HCT116 (cell line): ENCODE data around the gene FMO2. TPM values are rescaled to one million over a fixed set of nuclear protein-coding genes. Genes with fewer than 3 reads are reported as not detected.

Source experiments
- ATAC-seq: fragments of 200-7000 bp; cut with Tn5 transposase; 2 replicates; pipeline ENCODE4 v1.9.1; 2020; ENCODE audit warnings: mild to moderate bottlenecking, moderate library complexity
- BruUV-seq: library from RNA; stranded (reverse); fragments of 400-500 nt; replicated peaks from 2 replicates; lab custom pipeline; 2021; lab: Mats Ljungman, UMichigan
- CTCF ChIA-PET: fragments of 300-600 bp; sonication (Branson Sonifier 250); formaldehyde crosslinking; loops from one replicate; lab custom pipeline; 2021; ENCODE audit warnings: antibody characterized with exemption; lab: Charles Lee
- POLR2A ChIA-PET: fragments of 300-600, 350-600 bp; sonication (Branson Sonifier 250); formaldehyde crosslinking; loops from one replicate; lab custom pipeline; 2021; ENCODE audit warnings: antibody characterized with exemption; lab: Charles Lee
- RAD21 ChIA-PET, 2 experiments: fragments of 300-600 bp; sonication (Branson Sonifier 250); formaldehyde crosslinking; loops; one replicate each; lab custom pipeline; 2023; ENCODE audit warnings: low total read pairs in 2 of 2; ENCODE audit not compliant: uncharacterized antibody in 2 of 2, unreplicated experiment in 2 of 2, low non-redundant PET in 1 of 2; lab: Charles Lee
- DNase-seq: peaks from one replicate; pipeline ENCODE4 v3.0.0-alpha.2; 2010; ENCODE audit warnings: low read depth, low spot score
- H2AFZ ChIP-seq: fragments of 200-600 bp; shearing (Covaris generic), sonication (generic); 2 replicates; pipeline ENCODE4 v1.6.1; 2017; ENCODE audit warnings: low read depth, mixed run types, mixed read lengths, antibody characterized with exemption, low read length; ENCODE audit not compliant: poor library complexity, severe bottlenecking
- H3K27ac ChIP-seq: 2 replicates; pipeline ENCODE4 v1.5.1; 2012; ENCODE audit warnings: low read depth, low read length
- H3K27me3 ChIP-seq: fragments of 200-600 bp; sonication (generic); 2 replicates; pipeline ENCODE4 v1.6.1; 2016; ENCODE audit warnings: mixed run types, low read length, mixed read lengths; ENCODE audit not compliant: insufficient read depth
- H3K36me3 ChIP-seq, 2 experiments: fragments of 200-500 bp in 1 of 2; fragments of 200-600 bp in 1 of 2; sonication (Bioruptor generic) in 1 of 2; sonication (generic) in 1 of 2; 2 replicates each; pipeline versions ENCODE4 v1.5.1 to v1.6.1; 2014 to 2016; ENCODE audit warnings: low read length in 2 of 2, inconsistent platforms in 1 of 2, mixed read lengths in 1 of 2, mixed run types in 1 of 2; ENCODE audit not compliant: insufficient read depth in 2 of 2, control insufficient read depth in 1 of 2
- H3K4me1 ChIP-seq, 2 experiments: fragments of 200-600 bp in 1 of 2; sonication (generic) in 1 of 2; 2 replicates each; pipeline versions ENCODE4 v1.5.1 to v1.6.1; 2012 to 2017; ENCODE audit warnings: low read length in 2 of 2, inconsistent platforms in 1 of 2, mild to moderate bottlenecking in 1 of 2, mixed read lengths in 1 of 2, mixed run types in 1 of 2, moderate library complexity in 1 of 2; ENCODE audit not compliant: insufficient read depth in 2 of 2, control insufficient read depth in 1 of 2
- H3K4me2 ChIP-seq: fragments of 200-600 bp; sonication (generic); 2 replicates; pipeline ENCODE4 v1.6.1; 2017; ENCODE audit warnings: mixed run types, low read length, mixed read lengths
- H3K4me3 ChIP-seq, 2 experiments: fragments of 200-600 bp in 1 of 2; sonication (generic) in 1 of 2; replicated peaks in 1 of 2; 2 replicates each; pipeline ENCODE4 v1.5.1; 2011 to 2016; ENCODE audit warnings: low read length in 2 of 2, control low read depth in 1 of 2, low read depth in 1 of 2, mild to moderate bottlenecking in 1 of 2, mixed read lengths in 1 of 2, mixed run types in 1 of 2
- H3K79me2 ChIP-seq: fragments of 200-600 bp; sonication (generic); 2 replicates; pipeline ENCODE4 v1.6.1; 2017; ENCODE audit warnings: mild to moderate bottlenecking, mixed run types, low read length, moderate library complexity, mixed read lengths; ENCODE audit not compliant: insufficient read depth
- H3K9ac ChIP-seq: fragments of 200-600 bp; sonication (generic); 2 replicates; pipeline ENCODE4 v1.6.1; 2016; ENCODE audit warnings: low read length, mixed read lengths
- H3K9me2 ChIP-seq: fragments of 200-600 bp; sonication (generic), shearing (Covaris generic); 2 replicates; pipeline ENCODE4 v1.6.1; 2017; ENCODE audit warnings: mixed run types, mild to moderate bottlenecking, moderate library complexity; ENCODE audit not compliant: insufficient read depth
- H3K9me3 ChIP-seq, 2 experiments: fragments of 200-500 bp in 1 of 2; fragments of 200-600 bp in 1 of 2; sonication (Bioruptor generic) in 1 of 2; sonication (generic) in 1 of 2; 2 replicates each; pipeline ENCODE4 v1.6.1; 2014 to 2017; ENCODE audit warnings: low read length in 2 of 2, mixed read lengths in 2 of 2, inconsistent platforms in 1 of 2, low read depth in 1 of 2, mild to moderate bottlenecking in 1 of 2, mixed run types in 1 of 2, moderate library complexity in 1 of 2; ENCODE audit not compliant: control insufficient read depth in 1 of 2, insufficient read depth in 1 of 2
- H4K20me1 ChIP-seq: fragments of 200-600 bp; sonication (generic), shearing (Covaris generic); 2 replicates; pipeline ENCODE4 v1.6.1; 2017; ENCODE audit warnings: mixed run types, mild to moderate bottlenecking, moderate library complexity; ENCODE audit not compliant: insufficient read depth
- ATF3 ChIP-seq: IDR thresholded peaks from 2 replicates; pipeline ENCODE4 v1.6.1; 2012
- CBX3 ChIP-seq: IDR thresholded peaks from 2 replicates; pipeline ENCODE4 v1.6.1; 2012; ENCODE audit warnings: low read depth
- CTCF ChIP-seq, 3 experiments: fragments of 200-600 bp in 1 of 3; sonication (generic) in 1 of 3; IDR thresholded peaks in 2 of 3; conservative IDR thresholded peaks in 1 of 3; 2 replicates each; pipeline ENCODE4 v1.5.1; 2012 to 2017; ENCODE audit warnings: low read depth in 2 of 3, low read length in 2 of 3, antibody characterized with exemption in 1 of 3, borderline replicate concordance in 1 of 3, control low read depth in 1 of 3, mild to moderate bottlenecking in 1 of 3, mixed read lengths in 1 of 3, mixed run types in 1 of 3, moderate library complexity in 1 of 3; ENCODE audit not compliant: insufficient read depth in 1 of 3
- EGR1 ChIP-seq: IDR thresholded peaks from 2 replicates; pipeline ENCODE4 v1.6.1; 2012; ENCODE audit warnings: low read depth
- ELF1 ChIP-seq: IDR thresholded peaks from 2 replicates; pipeline ENCODE4 v1.6.1; 2012; ENCODE audit warnings: low read depth, borderline replicate concordance
- EZH2 ChIP-seq: fragments of 200-600 bp; sonication (generic); IDR thresholded peaks from 2 replicates; pipeline ENCODE4 v1.6.1; 2017; ENCODE audit warnings: antibody characterized with exemption, mixed run types
- EZH2phosphoT487 ChIP-seq: fragments of 200-600 bp; IDR thresholded peaks from 2 replicates; pipeline ENCODE4 v1.6.1; 2018; ENCODE audit warnings: antibody characterized with exemption, borderline replicate concordance
- FOSL1 ChIP-seq: IDR thresholded peaks from 2 replicates; pipeline ENCODE4 v1.6.1; 2012; ENCODE audit warnings: low read depth
- JUND ChIP-seq: IDR thresholded peaks from 2 replicates; pipeline ENCODE4 v1.6.1; 2012
- MAX ChIP-seq: IDR thresholded peaks from 2 replicates; pipeline ENCODE4 v1.6.1; 2012
- POLR2A ChIP-seq: IDR thresholded peaks from 2 replicates; pipeline ENCODE4 v1.7.0; 2011; ENCODE audit warnings: borderline replicate concordance; ENCODE audit not compliant: insufficient read depth, insufficient read length; ENCODE audit errors: extremely low read depth
- POLR2AphosphoS5 ChIP-seq: IDR thresholded peaks from 2 replicates; pipeline ENCODE4 v1.6.1; 2011; ENCODE audit warnings: mild to moderate bottlenecking, low read depth, low read length, moderate library complexity
- REST ChIP-seq: IDR thresholded peaks from 2 replicates; pipeline ENCODE4 v1.6.1; 2012; ENCODE audit warnings: low read depth
- SIN3A ChIP-seq: IDR thresholded peaks from 2 replicates; pipeline ENCODE4 v1.6.1; 2012; ENCODE audit warnings: low read depth
- SP1 ChIP-seq: IDR thresholded peaks from 2 replicates; pipeline ENCODE4 v1.6.1; 2012; ENCODE audit warnings: low read depth
- TCF7L2 ChIP-seq: IDR thresholded peaks from 2 replicates; pipeline ENCODE4 v1.7.0; 2011; ENCODE audit warnings: borderline replicate concordance, inconsistent platforms; ENCODE audit not compliant: insufficient read depth, insufficient read length; ENCODE audit errors: extremely low read depth
- YY1 ChIP-seq: IDR thresholded peaks from 2 replicates; pipeline ENCODE4 v1.6.1; 2011; ENCODE audit warnings: low read length, low read depth, moderate library complexity, mild to moderate bottlenecking; ENCODE audit not compliant: insufficient replicate concordance; ENCODE audit errors: extremely low read depth
- ZFX ChIP-seq: fragments of 450-650 bp; IDR thresholded peaks from 2 replicates; pipeline ENCODE4 v1.6.1; 2017
- ZNF274 ChIP-seq: fragments of 200-500 bp; sonication (Bioruptor generic); IDR thresholded peaks from 2 replicates; pipeline ENCODE4 v1.6.1; 2014; ENCODE audit warnings: mild to moderate bottlenecking, low read depth, low read length, inconsistent platforms
- intact Hi-C: fragments of 100-400 bp; cut with micrococcal nuclease; formaldehyde crosslinking; loops from 2 replicates; pipeline ENCODE4 v1.10.0; 2022
- total RNA-seq: library from RNA; stranded (reverse); gene quantifications from one replicate; pipeline ENCODE4 v1.2.1, GENCODE V29; 2021; ENCODE audit not compliant: unreplicated experiment

FMO2 gene
- total RNA-seq, 1 experiment from 2014 or later = 0.30 TPM

- ChIA-PET RAD21 (no interaction called here), POLR2A (no interaction called here)
- no peak for DNase-seq
- Histone ChIP-seq H4K20me1 (no peaks in the 10 kb centered on the region), H3K27me3 (no peaks in the 10 kb centered on the region)
- no peak for TF ChIP-seq ATF3
- TF ChIP-seq EGR1 = no peak
- no peak for TF ChIP-seq SIN3A
- TF ChIP-seq CTCF (IDR thresholded peaks at IDR 0.05 in 2 of 3, conservative IDR thresholded peaks at IDR 0.05 in 1 of 3; ENCODE audit: borderline replicate concordance in 1 of 3, insufficient read depth in 1 of 3, low read depth in 2 of 3, low read length in 2 of 3) = no peak
- TF ChIP-seq SP1 = no peak
- no peak for TF ChIP-seq FOSL1
- TF ChIP-seq ELF1 = no peak
- no peak for TF ChIP-seq MAX
- no peak for TF ChIP-seq POLR2A
- TF ChIP-seq YY1 = no peak
- TF ChIP-seq EZH2phosphoT487 = no peak
- no peak for TF ChIP-seq TCF7L2
- TF ChIP-seq JUND = no peak
- no peak for TF ChIP-seq ZFX
- TF ChIP-seq ZNF274 = no peak
- no peak for TF ChIP-seq EZH2
- no peak for TF ChIP-seq CBX3
- TF ChIP-seq REST = no peak
- no peak for TF ChIP-seq POLR2AphosphoS5
- TF ChIP-seq, all 23 proteins: peak for 0
- intact Hi-C loops = no loop called here
- CTCF ChIA-PET = no interaction called here
- H3K4me2 ChIP-seq = no peak overlapping the region
- no peaks in the 10 kb centered on the region for H3K79me2 ChIP-seq
- no peak for ATAC-seq
- no peak overlapping the region for H3K9ac ChIP-seq
- no peaks in the 10 kb centered on the region for H3K9me2 ChIP-seq
- H3K27ac ChIP-seq = no peak overlapping the region
- no TSS peak for BruUV-seq
- H3K9me3 ChIP-seq = no peaks in the 10 kb centered on the region
- no peak overlapping the region for H3K4me3 ChIP-seq
- H2AFZ ChIP-seq = no peak overlapping the region
- no peaks in the 10 kb centered on the region for H3K36me3 ChIP-seq
- H3K4me1 ChIP-seq = no peaks in the 10 kb centered on the region
Measured at GRCh38 chr1:171195767-171196166, 10.7 kb downstream of the FMO2 start.
